AG09309 (cell line): ENCODE measurements around the gene KLHL14.

Source experiments
- DNase-seq: peaks from one replicate; pipeline ENCODE4 v3.0.0-alpha.2; 2010; ENCODE audit warnings: low read depth
- H3K4me3 ChIP-seq: 2 replicates; pipeline ENCODE4 v1.5.1; 2011; ENCODE audit warnings: mild to moderate bottlenecking, low read depth, low read length, moderate library complexity; ENCODE audit not compliant: control insufficient read depth
- CTCF ChIP-seq: IDR thresholded peaks from 2 replicates; pipeline ENCODE4 v1.5.1; 2011; ENCODE audit warnings: mild to moderate bottlenecking, low read depth, low read length, inconsistent platforms; ENCODE audit not compliant: insufficient read depth, control insufficient read depth; ENCODE audit errors: missing control alignments

Gene KLHL14

GRCh38 chr18:32711862-32712261, 61.0 kb downstream of the KLHL14 start:
- no peak for DNase-seq
- no peak for TF ChIP-seq CTCF
- no peak overlapping the region for H3K4me3 ChIP-seq

- DNase-seq, result no peak
- no peak overlapping the region for H3K4me3 ChIP-seq
- TF ChIP-seq CTCF, result no peak
Observed at GRCh38 chr18:32707586-32707985, 65.2 kb downstream of the KLHL14 start.

- DNase-seq, result no peak
- H3K4me3 ChIP-seq, result no peak overlapping the region
- no peak for TF ChIP-seq CTCF
Observed at GRCh38 chr18:32707147-32707546, 65.7 kb downstream of the KLHL14 start.

GRCh38 chr18:32701313-32701712, 71.5 kb downstream of the KLHL14 start:
- DNase-seq, result no peak
- H3K4me3 ChIP-seq, result no peak overlapping the region
- TF ChIP-seq CTCF, result no peak

GRCh38 chr18:32698153-32698552, 74.7 kb downstream of the KLHL14 start:
- TF ChIP-seq CTCF, result no peak
- no peak overlapping the region for H3K4me3 ChIP-seq
- no peak for DNase-seq

- TF ChIP-seq CTCF, result no peak
- H3K4me3 ChIP-seq, result no peak overlapping the region
- DNase-seq, result no peak
Observed at GRCh38 chr18:32696376-32696775, 76.4 kb downstream of the KLHL14 start.

GRCh38 chr18:32695534-32695933, 77.3 kb downstream of the KLHL14 start:
- no peak for DNase-seq
- H3K4me3 ChIP-seq, result no peak overlapping the region
- no peak for TF ChIP-seq CTCF
